Measurements from ENCODE around the gene C6orf47.

The C6orf47 gene

GRCh38 chr6:31633447-31633846, 27.1 kb downstream of the C6orf47 start:
- DNase-seq: no peak

- no peak for DNase-seq
Measured at GRCh38 chr6:31632279-31632946, 28.2 kb downstream of the C6orf47 start.

- DNase-seq: no peak
Measured at GRCh38 chr6:31631681-31632278, 28.8 kb downstream of the C6orf47 start.

GRCh38 chr6:31631209-31631608, 29.4 kb downstream of the C6orf47 start:
- DNase-seq: no peak

- DNase-seq: no peak
Measured at GRCh38 chr6:31630177-31630934, 30.2 kb downstream of the C6orf47 start.

GRCh38 chr6:31629014-31629413, 31.6 kb downstream of the C6orf47 start:
- no peak for DNase-seq

- DNase-seq: no peak
Measured at GRCh38 chr6:31627690-31628287, 32.8 kb downstream of the C6orf47 start.

GRCh38 chr6:31626952-31627351, 33.6 kb downstream of the C6orf47 start:
- DNase-seq: no peak

GRCh38 chr6:31624070-31624469, 36.5 kb downstream of the C6orf47 start:
- no peak for DNase-seq

- DNase-seq: peak; percentile 23
Measured at GRCh38 chr6:31622684-31623091, 37.9 kb downstream of the C6orf47 start.

GRCh38 chr6:31621991-31622390, 38.6 kb downstream of the C6orf47 start:
- no peak for DNase-seq

- DNase-seq: no peak
Measured at GRCh38 chr6:31621320-31621939, 39.1 kb downstream of the C6orf47 start.

- DNase-seq: no peak
Measured at GRCh38 chr6:31620586-31621319, 39.8 kb downstream of the C6orf47 start, which contains the start of gene PRRC2A. PRRC2A (plus strand) TSS chr6:31620715; CDS start chr6:31622790, 2,075 bp downstream.

- DNase-seq: peak; percentile 95
Measured at GRCh38 chr6:31619805-31620585, 40.6 kb downstream of the C6orf47 start.

- no peak for DNase-seq
Measured at GRCh38 chr6:31617010-31617409, 43.6 kb downstream of the C6orf47 start.

GRCh38 chr6:31615748-31616147, 44.8 kb downstream of the C6orf47 start:
- DNase-seq: peak; percentile 45

- DNase-seq: no peak
Measured at GRCh38 chr6:31614684-31615578, 45.6 kb downstream of the C6orf47 start, which contains the start of gene AIF1. AIF1 (plus strand) TSS chr6:31615234; CDS start chr6:31615330, 96 bp downstream.

- peak; percentile 28 for DNase-seq
Measured at GRCh38 chr6:31614075-31614619, 46.4 kb downstream of the C6orf47 start.

GRCh38 chr6:31610968-31611367, 49.6 kb downstream of the C6orf47 start:
- no peak for DNase-seq
